H1 (cell line): ENCODE results near the gene TFR2. TPM values are rescaled to one million over a fixed set of nuclear protein-coding genes. Genes with fewer than 3 reads are reported as not detected.
A peak's percentile ranks its signal among the peaks of the same experiment; 100 is the strongest.

Experiments
- CTCF ChIA-PET: fragments of 300-600 bp; sonication (Branson Sonifier 250); formaldehyde crosslinking; loops from one replicate; lab custom pipeline; 2021; ENCODE audit not compliant: partially characterized antibody; lab: Charles Lee
- POLR2A ChIA-PET: fragments of 300-600 bp; sonication (Branson Sonifier 250); formaldehyde crosslinking; loops from one replicate; lab custom pipeline; 2021; ENCODE audit warnings: inconsistent platforms; ENCODE audit not compliant: partially characterized antibody; lab: Charles Lee
- DNase-seq, 2 experiments: peaks; one replicate each; pipeline versions ENCODE4 v3.0.0 to v3.0.0-alpha.2; 2010 to 2022; ENCODE audit warnings: low spot score in 2 of 2, low read depth in 1 of 2, mixed read lengths in 1 of 2
- FAIRE-seq: peaks from 2 replicates; lab custom pipeline; 2011; peaks lifted over from hg19 to GRCh38; lab: Jason Lieb, UNC
- H2AFZ ChIP-seq: 2 replicates; pipeline ENCODE4 v1.8.1; 2012; ENCODE audit warnings: low read length, inconsistent platforms
- H2AK5ac ChIP-seq: 2 replicates; pipeline ENCODE4 v1.6.1; 2013; ENCODE audit warnings: low read depth, low read length
- H2BK120ac ChIP-seq: replicated peaks from 2 replicates; pipeline ENCODE3; 2013; ENCODE audit warnings: low read depth, low read length, inconsistent platforms
- H2BK12ac ChIP-seq: 2 replicates; pipeline ENCODE4 v1.6.1; 2013; ENCODE audit warnings: low read depth, low read length
- H2BK15ac ChIP-seq: 2 replicates; pipeline ENCODE4 v1.6.1; 2013; ENCODE audit warnings: low read length
- H2BK20ac ChIP-seq: 2 replicates; pipeline ENCODE4 v1.6.1; 2013; ENCODE audit warnings: low read length
- H2BK5ac ChIP-seq: 2 replicates; pipeline ENCODE4 v1.6.1; 2013; ENCODE audit warnings: low read depth, low read length
- H3K14ac ChIP-seq: 2 replicates; pipeline ENCODE4 v1.6.1; 2013; ENCODE audit warnings: inconsistent platforms; ENCODE audit not compliant: insufficient read length
- H3K18ac ChIP-seq: 2 replicates; pipeline ENCODE4 v1.6.1; 2013; ENCODE audit warnings: low read length; ENCODE audit errors: extremely low read depth
- H3K23ac ChIP-seq: 2 replicates; pipeline ENCODE4 v1.6.1; 2013; ENCODE audit warnings: inconsistent platforms; ENCODE audit not compliant: insufficient read length
- H3K23me2 ChIP-seq: 2 replicates; pipeline ENCODE4 v1.6.1; 2013; ENCODE audit warnings: low read depth, low read length
- H3K27ac ChIP-seq: 2 replicates; pipeline ENCODE4 v1.6.1; 2011; ENCODE audit warnings: low read depth, low read length, inconsistent platforms
- H3K27me3 ChIP-seq, 4 experiments: replicated peaks in 1 of 4; 1 replicate in 1 of 4; 2 replicates in 3 of 4; pipeline versions ENCODE4 v1.6.1 to v1.8.1; 2011 to 2013; ENCODE audit warnings: low read length in 3 of 4, mild to moderate bottlenecking in 3 of 4, inconsistent platforms in 2 of 4, mixed read lengths in 2 of 4, moderate library complexity in 1 of 4; ENCODE audit not compliant: control insufficient read depth in 3 of 4, insufficient read depth in 3 of 4; ENCODE audit errors: extremely low read depth in 1 of 4
- H3K36me3 ChIP-seq, 4 experiments: 2 replicates each; pipeline versions ENCODE4 v1.6.1 to v1.8.1; 2011 to 2013; ENCODE audit warnings: mild to moderate bottlenecking in 4 of 4, low read length in 3 of 4, moderate library complexity in 2 of 4, control low read depth in 1 of 4, inconsistent platforms in 1 of 4; ENCODE audit not compliant: insufficient read depth in 4 of 4, control insufficient read depth in 2 of 4
- H3K4ac ChIP-seq: replicated peaks from 2 replicates; pipeline ENCODE3; 2013; ENCODE audit warnings: low read length, low read depth, mixed read lengths, inconsistent platforms; ENCODE audit not compliant: insufficient read length
- H3K4me1 ChIP-seq, 4 experiments: replicated peaks in 1 of 4; 1 replicate in 1 of 4; 2 replicates in 3 of 4; pipeline versions ENCODE4 v1.6.1 to v1.8.1; 2011 to 2013; ENCODE audit warnings: low read length in 3 of 4, inconsistent platforms in 2 of 4, mixed read lengths in 1 of 4; ENCODE audit not compliant: insufficient read depth in 4 of 4, control insufficient read depth in 3 of 4
- H3K4me2 ChIP-seq, 2 experiments: 2 replicates each; pipeline versions ENCODE4 v1.6.1 to v1.8.1; 2011 to 2013; ENCODE audit warnings: low read depth in 2 of 2, low read length in 2 of 2, control low read depth in 1 of 2, inconsistent platforms in 1 of 2, mild to moderate bottlenecking in 1 of 2; ENCODE audit not compliant: insufficient read depth in 1 of 2
- H3K4me3 ChIP-seq, 4 experiments: fragments of 200-600, 300-600 bp in 1 of 4; sonication (generic), shearing (Covaris generic), sonication (Bioruptor Twin) in 1 of 4; 2 replicates each; pipeline versions ENCODE4 v1.5.1 to v1.8.1; 2011 to 2016; ENCODE audit warnings: low read length in 4 of 4, low read depth in 3 of 4, control low read depth in 2 of 4, inconsistent platforms in 2 of 4, mild to moderate bottlenecking in 2 of 4, mixed read lengths in 1 of 4, moderate library complexity in 1 of 4; ENCODE audit not compliant: insufficient read depth in 2 of 4; ENCODE audit errors: extremely low read depth in 1 of 4
- H3K56ac ChIP-seq: replicated peaks from 2 replicates; pipeline ENCODE3; 2013; ENCODE audit warnings: low read depth, mild to moderate bottlenecking, mixed read lengths, low read length, inconsistent platforms; ENCODE audit not compliant: insufficient read length
- H3K79me1 ChIP-seq: 2 replicates; pipeline ENCODE4 v1.6.1; 2013; ENCODE audit warnings: low read depth, low read length, control low read depth
- H3K79me2 ChIP-seq, 2 experiments: 2 replicates each; pipeline versions ENCODE4 v1.6.1 to v1.8.1; 2012 to 2013; ENCODE audit warnings: low read length in 2 of 2, mild to moderate bottlenecking in 2 of 2, inconsistent platforms in 1 of 2; ENCODE audit not compliant: insufficient read depth in 2 of 2, control insufficient read depth in 1 of 2
- H3K9ac ChIP-seq, 4 experiments: replicated peaks in 1 of 4; 1 replicate in 1 of 4; 2 replicates in 3 of 4; pipeline versions ENCODE4 v1.6.1 to v1.8.1; 2011 to 2013; ENCODE audit warnings: low read depth in 3 of 4, low read length in 3 of 4, control low read depth in 2 of 4, mild to moderate bottlenecking in 2 of 4, moderate library complexity in 2 of 4, inconsistent platforms in 1 of 4; ENCODE audit errors: extremely low read depth in 1 of 4
- H3K9me3 ChIP-seq, 2 experiments: 2 replicates each; pipeline versions ENCODE4 v1.6.1 to v1.8.1; 2012 to 2013; ENCODE audit warnings: mild to moderate bottlenecking in 2 of 2, moderate library complexity in 2 of 2, control low read depth in 1 of 2, inconsistent platforms in 1 of 2, low read depth in 1 of 2, low read length in 1 of 2, mixed read lengths in 1 of 2; ENCODE audit not compliant: insufficient read depth in 2 of 2
- H4K20me1 ChIP-seq, 2 experiments: replicated peaks in 1 of 2; 2 replicates each; pipeline versions ENCODE3 to v1.8.1; 2011 to 2013; ENCODE audit warnings: inconsistent platforms in 2 of 2, low read length in 2 of 2, mild to moderate bottlenecking in 1 of 2; ENCODE audit not compliant: insufficient read depth in 2 of 2, control insufficient read depth in 1 of 2
- H4K5ac ChIP-seq: 2 replicates; pipeline ENCODE4 v1.6.1; 2013; ENCODE audit warnings: low read length, low read depth, mixed read lengths, inconsistent platforms; ENCODE audit not compliant: insufficient read length
- H4K8ac ChIP-seq: 2 replicates; pipeline ENCODE4 v1.8.0; 2013; ENCODE audit warnings: mild to moderate bottlenecking, moderate library complexity, low read length, inconsistent platforms; ENCODE audit not compliant: insufficient read depth; ENCODE audit errors: extremely low read depth
- H4K91ac ChIP-seq: replicated peaks from 2 replicates; pipeline ENCODE3; 2013; ENCODE audit warnings: low read length, mixed read lengths, inconsistent platforms; ENCODE audit not compliant: insufficient read length
- JUND ChIP-seq: IDR thresholded peaks from 2 replicates; pipeline ENCODE4 v1.6.1; 2011; ENCODE audit warnings: mild to moderate bottlenecking, improper control_type of control experiment, low read length
- SIN3A ChIP-seq, 2 experiments: IDR thresholded peaks in 1 of 2; conservative IDR thresholded peaks in 1 of 2; 2 replicates each; pipeline ENCODE4 v1.6.1; 2011 to 2012; ENCODE audit warnings: low read length in 2 of 2, improper control_type of control experiment in 1 of 2, low read depth in 1 of 2, mild to moderate bottlenecking in 1 of 2
- WGBS, 2 experiments: shearing (Covaris generic) in 1 of 2; methylation state at CpG; one replicate each; pipeline versions ENCODE4 v1.1.6 to v1.1.7; 2013 to 2015; ENCODE audit warnings: low lambda C conversion rate in 2 of 2, mixed read lengths in 2 of 2, inconsistent platforms in 1 of 2, low coverage in 1 of 2, missing lambda C conversion rate in 1 of 2; ENCODE audit not compliant: insufficient replicate concordance in 2 of 2, insufficient coverage in 1 of 2, insufficient read length in 1 of 2; ENCODE audit errors: extremely low coverage in 1 of 2, missing lambda C conversion rate in 1 of 2; 5-methylcytosine and 5-hydroxymethylcytosine counted together
- polyA plus RNA-seq, 7 experiments: library from polyadenylated mRNA; depleted of rRNA in 3 of 7; stranded (reverse) in 5 of 7; unstranded in 2 of 7; fragments of >200 nt in 5 of 7; fragments of 200-250 nt in 2 of 7; gene quantifications; 1 replicate in 5 of 7; 2 replicates in 1 of 7; 4 replicates in 1 of 7; pipeline versions ENCODE4 v1.2.1 to v1.2.3, GENCODE V29; 2011 to 2013; ENCODE audit warnings: missing spikeins in 2 of 7, mixed read lengths in 2 of 7
- total RNA-seq: library from RNA; stranded (reverse); fragmentation: NEBNext Ultra II Directional; extraction: Animal tissue kit (Norgen Biotek cat#: 25700); gene quantifications from 2 replicates; pipeline ENCODE4 v1.2.1, GENCODE V29; 2021

TFR2 gene
- total and polyA plus RNA-seq, 2 of the 8 experiments (the other 6 are each of a cell fraction or from before 2014, with no cell fraction given) = 4.6 to 5.7 TPM

DNA sequence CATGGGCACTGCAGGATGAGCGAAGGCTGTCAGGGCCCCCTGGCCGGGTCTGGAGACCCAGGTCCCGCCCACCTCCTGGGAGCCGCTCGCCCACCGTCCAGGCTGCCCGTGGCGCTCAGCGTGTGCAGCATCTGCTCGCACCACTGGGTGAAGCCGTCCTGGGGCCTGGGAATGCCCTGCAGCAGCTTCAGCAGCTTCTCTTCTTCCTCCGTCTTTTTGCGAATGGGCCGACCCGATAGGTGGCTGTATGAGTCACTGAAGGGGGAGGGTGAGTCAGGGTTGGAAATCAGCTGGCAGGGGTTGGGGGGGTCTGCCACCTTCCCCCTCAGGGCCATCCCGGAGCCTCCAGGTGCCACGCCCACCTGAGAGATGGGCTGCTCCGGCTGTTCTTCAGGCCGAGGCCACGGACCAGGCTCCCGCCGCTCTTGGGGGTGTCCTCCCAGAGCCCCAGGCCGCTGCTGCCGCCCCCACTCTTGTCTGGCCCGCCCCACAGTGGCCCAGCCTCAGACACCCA, 40.9 kb upstream of the TFR2 start:
- no peak overlapping the region; the same call in 1 of the 2 replicates for H4K8ac ChIP-seq
- no peak overlapping the region for H4K91ac ChIP-seq
- H3K4ac ChIP-seq = no peak overlapping the region
- WGBS, 2 experiments = 92% methylated on average over 23 of the region's 25 CpGs; no CpG with 5 or more reads in 1 of the 2 experiments
- H3K4me3 ChIP-seq = no peak overlapping the region
- H2BK20ac ChIP-seq = no peak overlapping the region
- no peak overlapping the region for H2BK5ac ChIP-seq
- ChIA-PET POLR2A (interaction anchor here (0.6 to 14.3 kb wide), 11 partner anchors 3 to 120 kb away, joined by 3 to 257 read pairs (median 4); partner anchors contain the start of genes GIGYF1, LRCH4 and POP7), CTCF (interaction anchor here (0.5 to 20.7 kb wide), 13 partner anchors 10 to 217 kb away, joined by 3 to 254 read pairs (median 5); partner anchors contain the start of genes GIGYF1, POP7 and TFR2)
- no peak overlapping the region for H3K14ac ChIP-seq
- no peaks in the 10 kb centered on the region for H3K9me3 ChIP-seq
- H3K4me1 ChIP-seq = peaks cover 0 to 7% (median 2%) of the 10 kb centered on the region in 4 experiments; a peak in 5 of 7 replicates
- peaks cover 11 to 38% of the 10 kb centered on the region in 2 experiments for H4K20me1 ChIP-seq
- H3K4me2 ChIP-seq = no peak overlapping the region
- TF ChIP-seq JUND (0 out of 2 replicates have a peak, but pooled peaks have one; percentile 14), SIN3A (conservative IDR thresholded peaks at IDR 0.05 in 1 of 2, IDR thresholded peaks at IDR 0.05 in 1 of 2; ENCODE audit: low read depth in 1 of 2, low read length in 2 of 2) (no peak)
- no peak overlapping the region for H2BK120ac ChIP-seq
- peaks cover 39 to 97% (median 69%) of the 10 kb centered on the region in 4 experiments for H3K36me3 ChIP-seq
- no peak overlapping the region for H2AK5ac ChIP-seq
- H3K9ac ChIP-seq = no peak overlapping the region
- H2BK15ac ChIP-seq = no peak overlapping the region
- FAIRE-seq = no peak
- H3K56ac ChIP-seq = no peak overlapping the region
- no peak overlapping the region for H3K27ac ChIP-seq
- H3K79me1 ChIP-seq = no peaks in the 10 kb centered on the region; the same call in none of the 2 replicates
- no peaks in the 10 kb centered on the region; the same call in 1 of the 2 replicates for H3K23me2 ChIP-seq
- no peaks in the 10 kb centered on the region for H3K27me3 ChIP-seq
- no peak for DNase-seq
- 0 out of 4 replicates have a peak, but pooled peaks cover 0 to 3% of the 10 kb centered on the region in 2 experiments for H3K79me2 ChIP-seq
- H2AFZ ChIP-seq = no peak overlapping the region
- H3K18ac ChIP-seq = no peak overlapping the region
- H2BK12ac ChIP-seq = no peak overlapping the region
- H3K23ac ChIP-seq = no peak overlapping the region
- H4K5ac ChIP-seq = no peak overlapping the region
